Measurements from ENCODE around the gene FZR1. TPM values are rescaled to one million over a fixed set of nuclear protein-coding genes. Genes with fewer than 3 reads are reported as not detected.
"Not testable (repeated sequence)": the region's sequence is repeated elsewhere in the genome, so short reads cannot be mapped to it uniquely, and the experiment has no call there.

The FZR1 gene
- polyA plus RNA-seq, 3 donors = 7.7 to 44.6 (median 9.4) TPM

DNA sequence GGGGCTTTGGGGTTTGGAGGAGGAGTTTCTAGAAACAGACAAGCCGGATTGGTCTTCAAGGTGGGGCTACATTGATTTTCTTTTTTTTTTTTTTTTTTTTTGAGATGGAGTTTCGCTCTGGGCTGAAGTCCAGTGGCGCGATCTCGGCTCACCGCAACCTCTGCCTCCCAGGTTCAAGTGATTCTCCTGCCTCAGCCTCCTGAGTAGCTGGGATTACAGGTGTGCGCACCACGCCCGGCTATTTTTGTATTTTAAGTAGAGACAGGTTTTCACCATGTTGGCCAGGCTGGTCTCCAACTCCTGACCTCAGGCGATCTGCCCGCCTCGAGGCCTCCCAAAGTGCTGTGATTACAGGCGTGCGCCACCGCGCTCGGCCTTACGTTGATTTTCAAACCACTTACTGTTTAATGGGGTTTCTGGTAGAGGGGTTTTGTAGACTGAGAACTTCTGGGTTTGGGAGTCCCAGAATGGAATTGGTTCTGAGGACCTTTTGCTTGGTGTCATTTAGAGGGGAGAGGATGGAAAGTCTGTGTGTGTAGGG is 2.1 kb downstream of the FZR1 start:
- Mint-ChIP-seq H3K27ac (peak overlapping the region in 4 of 7 donors; percentile 19 to 60 (median 48)), H3K36me3 (peaks cover 22 to 36% of the 10 kb centered on the region in 2 donors), H3K4me1 (peaks cover 42% of the 10 kb centered on the region)
- not testable (repeated sequence) for H3K27me3 Mint-ChIP-seq (ENCODE audit: low read depth in 3 of 3); H3K4me2 ChIP-seq (replicated peaks; ENCODE audit: extremely low read depth, low read length, poor library complexity, severe bottlenecking); H3K9me3 ChIP-seq (replicated peaks in 1 of 2; ENCODE audit: control insufficient read depth in 1 of 2, insufficient read depth in 1 of 2, low read length in 2 of 2); H3K4me3 ChIP-seq (replicated peaks in 1 of 3; ENCODE audit: low read depth in 2 of 3, low read length in 3 of 3); H2AFZ ChIP-seq (ENCODE audit: insufficient read depth, low read depth, low read length, poor library complexity, severe bottlenecking); H3K9ac ChIP-seq (ENCODE audit: insufficient read depth, low read length, poor library complexity, severe bottlenecking); DNase-seq; H3K27me3 ChIP-seq (ENCODE audit: control insufficient read depth in 2 of 2, insufficient read depth in 2 of 2, low read length in 2 of 2); H3K4me3 Mint-ChIP-seq; H3K9me3 Mint-ChIP-seq
- Histone ChIP-seq H3K4me1 (ENCODE audit: control insufficient read depth in 1 of 2, insufficient read depth in 2 of 2, low read length in 2 of 2) (peaks cover 19 to 23% of the 10 kb centered on the region in 2 donors), H3K36me3 (replicated peaks in 1 of 2; ENCODE audit: control insufficient read depth in 1 of 2, insufficient read depth in 2 of 2, low read length in 2 of 2) (peaks cover 30 to 32% of the 10 kb centered on the region in 2 donors), H4K20me1 (ENCODE audit: insufficient read depth, low read length) (peaks cover 49% of the 10 kb centered on the region), H3K79me2 (ENCODE audit: insufficient read depth, low read length) (peaks cover 70% of the 10 kb centered on the region), H3K27ac (ENCODE audit: low read depth in 1 of 2, low read length in 2 of 2) (peak overlapping the region in 1 of 2 donors; percentile 26)
- WGBS (ENCODE audit: insufficient coverage) = 97% methylated on average over 8 of the region's 18 CpGs
- intact Hi-C loops (cut with micrococcal nuclease) = loop anchor here (5.0 to 10.0 kb wide), 4 partner anchors 44 to 73 kb away; partner anchors contain the start of genes HMG20B (in 1 of the 2) and MFSD12 (in 1 of the 2)

DNA sequence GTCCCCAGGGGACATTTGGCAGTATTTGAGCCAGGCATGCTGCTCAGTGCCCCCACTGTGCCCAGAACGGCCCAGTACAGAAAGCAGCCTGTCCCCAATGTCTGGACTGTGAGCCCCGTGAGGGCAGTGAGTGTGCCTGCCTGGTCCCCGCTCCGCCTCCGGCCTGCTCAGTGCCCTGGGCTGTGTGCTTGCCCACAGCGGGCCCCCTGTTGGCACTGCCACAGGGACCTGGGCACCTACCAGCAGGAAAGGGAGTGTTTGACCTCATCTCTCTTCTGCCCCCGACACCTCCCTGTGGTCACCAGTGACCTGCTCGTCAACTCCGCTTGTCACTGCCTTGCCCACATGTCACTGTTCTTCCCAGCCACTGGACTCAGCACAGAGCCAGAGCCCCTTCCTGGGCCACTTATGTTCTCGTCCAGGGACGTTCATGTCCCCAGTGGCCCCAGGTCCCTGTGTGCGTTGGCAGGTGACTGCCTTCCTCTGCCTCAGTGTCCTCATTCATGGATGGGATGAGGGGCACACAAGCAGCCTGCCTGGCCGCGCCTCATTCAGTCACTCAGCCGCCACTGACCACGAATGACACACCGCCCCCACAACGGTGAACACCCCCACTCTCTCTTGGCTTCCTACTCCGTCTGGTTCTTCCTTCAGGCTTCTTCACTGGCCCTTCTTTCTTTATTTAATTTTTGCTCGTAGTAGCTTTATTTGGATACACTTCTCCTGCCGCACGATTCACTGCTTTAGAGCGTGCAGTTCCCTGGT is 2.8 kb downstream of the FZR1 start:
- Histone ChIP-seq H3K27ac (ENCODE audit: low read depth in 1 of 2, low read length in 2 of 2) (peak overlapping the region in 1 of 2 donors; percentile 26), H3K36me3 (replicated peaks in 1 of 2; ENCODE audit: control insufficient read depth in 1 of 2, insufficient read depth in 2 of 2, low read length in 2 of 2) (peaks cover 32 to 34% of the 10 kb centered on the region in 2 donors)
- TF ChIP-seq CTCF (IDR thresholded peaks at IDR 0.05) = no peak

More for the DNA sequence above, 2.8 kb downstream of the FZR1 start:
- Histone ChIP-seq H3K9ac (ENCODE audit: insufficient read depth, low read length, poor library complexity, severe bottlenecking) (no peak overlapping the region), H3K27me3 (ENCODE audit: control insufficient read depth in 2 of 2, insufficient read depth in 2 of 2, low read length in 2 of 2) (no peaks in the 10 kb centered on the region), H2AFZ (ENCODE audit: insufficient read depth, low read depth, low read length, poor library complexity, severe bottlenecking) (no peak overlapping the region), H3K4me3 (replicated peaks in 1 of 3; ENCODE audit: low read depth in 2 of 3, low read length in 3 of 3) (no peak overlapping the region), H3K79me2 (ENCODE audit: insufficient read depth, low read length) (peaks cover 78% of the 10 kb centered on the region), H3K9me3 (replicated peaks in 1 of 2; ENCODE audit: control insufficient read depth in 1 of 2, insufficient read depth in 1 of 2, low read length in 2 of 2) (no peaks in the 10 kb centered on the region), H4K20me1 (ENCODE audit: insufficient read depth, low read length) (peaks cover 56% of the 10 kb centered on the region), H3K4me2 (replicated peaks; ENCODE audit: extremely low read depth, low read length, poor library complexity, severe bottlenecking) (no peak overlapping the region), H3K4me1 (ENCODE audit: control insufficient read depth in 1 of 2, insufficient read depth in 2 of 2, low read length in 2 of 2) (peaks cover 19 to 23% of the 10 kb centered on the region in 2 donors)
- Mint-ChIP-seq H3K27ac (peak overlapping the region in 4 of 7 donors; percentile 19 to 60 (median 48)), H3K9me3 (peaks cover 0 to 3% (median 0%) of the 10 kb centered on the region in 7 donors), H3K27me3 (ENCODE audit: low read depth in 3 of 3) (peaks cover 0 to 3% (median 2%) of the 10 kb centered on the region in 3 donors), H3K4me3 (no peak overlapping the region), H3K4me1 (peaks cover 42% of the 10 kb centered on the region), H3K36me3 (peaks cover 22 to 36% of the 10 kb centered on the region in 2 donors)
- WGBS (ENCODE audit: insufficient coverage) = 87% methylated on average over 21 of the region's 23 CpGs
- no peak for DNase-seq
- intact Hi-C loops (cut with micrococcal nuclease) = loop anchor here (5.0 to 10.0 kb wide), 4 partner anchors 43 to 74 kb away; partner anchors contain the start of genes HMG20B (in 1 of the 2) and MFSD12 (in 1 of the 2)

All from CD14-positive monocyte (primary cell).